GM19351 (cell line): Measurements from ENCODE around the gene PGAM1.
A peak's percentile ranks its signal among the peaks of the same experiment; 100 is the strongest.
"Not testable (repeated sequence)": the region's sequence is repeated elsewhere in the genome, so short reads cannot be mapped to it uniquely, and the experiment has no call there.

ENCODE experiments used
- ATAC-seq: cut with Tn5 transposase; IDR thresholded peaks from one replicate; pipeline ENCODE4 v1.9.1; 2021; ENCODE audit warnings: mild to moderate bottlenecking, moderate library complexity; ENCODE audit not compliant: unreplicated experiment

PGAM1 gene

GRCh38 chr10:97407211-97407951, 18.6 kb upstream of the PGAM1 start:
- peak; percentile 97 for ATAC-seq

GRCh38 chr10:97407952-97408248, 18.1 kb upstream of the PGAM1 start:
- ATAC-seq: no peak

- no peak for ATAC-seq
Measured at GRCh38 chr10:97408496-97408992, 17.4 kb upstream of the PGAM1 start.

GRCh38 chr10:97411406-97411805, 14.6 kb upstream of the PGAM1 start:
- no peak for ATAC-seq

- ATAC-seq: peak; percentile 80
Measured at GRCh38 chr10:97412891-97413304, 13.1 kb upstream of the PGAM1 start.

- no peak for ATAC-seq
Measured at GRCh38 chr10:97416565-97416964, 9.4 kb upstream of the PGAM1 start.

GRCh38 chr10:97423757-97424098, 2.3 kb upstream of the PGAM1 start:
- ATAC-seq: not testable (repeated sequence)

- no peak for ATAC-seq
Measured at GRCh38 chr10:97426776-97427570, 982 bp downstream of the PGAM1 start.

- ATAC-seq: no peak
Measured at GRCh38 chr10:97427571-97428179, 1.7 kb downstream of the PGAM1 start.

- no peak for ATAC-seq
Measured at GRCh38 chr10:97428572-97428981, 2.6 kb downstream of the PGAM1 start.

GRCh38 chr10:97434055-97434454, 8.1 kb downstream of the PGAM1 start:
- ATAC-seq: no peak

- no peak for ATAC-seq
Measured at GRCh38 chr10:97434557-97434956, 8.6 kb downstream of the PGAM1 start.

GRCh38 chr10:97435211-97435610, 9.2 kb downstream of the PGAM1 start:
- no peak for ATAC-seq

GRCh38 chr10:97442277-97442676, 16.3 kb downstream of the PGAM1 start:
- ATAC-seq: no peak

- no peak for ATAC-seq
Measured at GRCh38 chr10:97444212-97444611, 18.2 kb downstream of the PGAM1 start.

GRCh38 chr10:97445357-97445721, 19.3 kb downstream of the PGAM1 start:
- no peak for ATAC-seq

- peak; percentile 95 for ATAC-seq
Measured at GRCh38 chr10:97445722-97446639, 20.0 kb downstream of the PGAM1 start, which contains the start of the genes EXOSC1 and ZDHHC16. TSS of gene EXOSC1 (minus strand) at chr10:97446006. CDS start at chr10:97445985, 21 bp downstream. TSS of gene ZDHHC16 (plus strand) at chr10:97446175. CDS start at chr10:97451676, 5,501 bp downstream.

GRCh38 chr10:97450828-97451227, 24.8 kb downstream of the PGAM1 start:
- no peak for ATAC-seq

GRCh38 chr10:97451605-97452004, 25.6 kb downstream of the PGAM1 start:
- ATAC-seq: no peak

- no peak for ATAC-seq
Measured at GRCh38 chr10:97452352-97452751, 26.4 kb downstream of the PGAM1 start.
